NT2/D1 (cell line): Measurements from ENCODE around the gene GALNT1.

Experiments
- DNase-seq: peaks from one replicate; pipeline ENCODE4 v3.0.0-alpha.2; 2011; ENCODE audit warnings: low read depth, low spot score
- H3K27me3 ChIP-seq: 2 replicates; pipeline ENCODE4 v1.6.0; 2011; ENCODE audit warnings: mild to moderate bottlenecking; ENCODE audit not compliant: insufficient read length, insufficient read depth
- H3K36me3 ChIP-seq: 2 replicates; pipeline ENCODE4 v1.6.1; 2011; ENCODE audit warnings: mild to moderate bottlenecking, low read length, mixed read lengths; ENCODE audit not compliant: insufficient read depth, insufficient read length
- H3K4me1 ChIP-seq: 2 replicates; pipeline ENCODE4 v1.5.1; 2011; ENCODE audit not compliant: insufficient read depth, insufficient read length
- H3K4me3 ChIP-seq: 2 replicates; pipeline ENCODE4 v1.5.1; 2011; ENCODE audit warnings: low read depth; ENCODE audit not compliant: insufficient read length
- H3K9ac ChIP-seq: 2 replicates; pipeline ENCODE4 v1.6.0; 2011; ENCODE audit warnings: low read depth; ENCODE audit not compliant: insufficient read length
- H3K9me3 ChIP-seq: 2 replicates; pipeline ENCODE4 v1.5.1; 2011; ENCODE audit warnings: mild to moderate bottlenecking, low read length; ENCODE audit not compliant: insufficient read depth
- SUZ12 ChIP-seq: IDR thresholded peaks from 2 replicates; pipeline ENCODE4 v1.6.1; 2011; ENCODE audit not compliant: insufficient read length, insufficient read depth; ENCODE audit errors: extremely low read depth
- YY1 ChIP-seq: IDR thresholded peaks from 2 replicates; pipeline ENCODE4 v1.6.1; 2011; ENCODE audit not compliant: insufficient read length, insufficient read depth
- ZNF274 ChIP-seq: IDR thresholded peaks from 2 replicates; pipeline ENCODE4 v1.6.1; 2011; ENCODE audit warnings: mild to moderate bottlenecking, low read depth, low read length

The GALNT1 gene

GRCh38 chr18:35658112-35658511 lies 76.6 kb downstream of the GALNT1 start:
- H3K36me3 ChIP-seq = peaks cover 4% of the 10 kb centered on the region
- H3K4me3 ChIP-seq = no peak overlapping the region
- TF ChIP-seq ZNF274 = no peak
- TF ChIP-seq SUZ12 = no peak
- TF ChIP-seq YY1 = no peak
- no peaks in the 10 kb centered on the region for H3K9me3 ChIP-seq
- no peaks in the 10 kb centered on the region for H3K4me1 ChIP-seq
- H3K9ac ChIP-seq = no peak overlapping the region
- DNase-seq = no peak
- H3K27me3 ChIP-seq = no peaks in the 10 kb centered on the region

DNA sequence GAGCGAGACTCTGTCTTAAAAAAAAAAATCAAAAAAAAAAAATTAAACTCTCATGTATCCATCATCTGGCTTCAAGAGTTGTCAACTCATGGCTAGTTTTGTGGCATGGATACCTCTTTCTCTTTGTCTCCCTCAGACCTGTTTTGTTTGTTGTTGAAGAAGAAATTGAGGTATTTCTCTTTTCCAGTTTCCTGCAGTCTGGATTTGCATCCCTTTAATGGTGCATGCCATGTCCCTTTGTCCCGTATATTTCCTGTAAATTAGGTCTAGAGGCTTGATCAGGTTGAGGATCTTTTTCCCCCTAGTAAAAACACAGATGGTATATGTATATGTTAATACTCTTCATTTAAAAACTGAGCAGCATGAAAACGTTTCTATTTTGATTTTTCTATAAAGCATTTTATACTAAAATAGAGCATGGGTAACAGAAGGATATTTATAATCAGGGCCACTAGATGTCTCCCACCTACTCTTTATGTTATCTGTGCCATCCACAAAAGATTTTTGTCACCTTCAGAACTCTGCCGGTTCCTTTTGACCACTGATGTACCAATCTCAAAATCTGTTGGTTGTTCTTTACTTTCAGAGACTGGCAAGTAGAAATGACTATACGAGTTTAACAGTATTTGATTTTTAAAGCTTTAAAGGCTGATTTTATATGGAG lies 80.1 kb downstream of the GALNT1 start:
- DNase-seq = no peak
- Histone ChIP-seq H3K27me3 (no peaks in the 10 kb centered on the region), H3K36me3 (peaks cover 15% of the 10 kb centered on the region), H3K9ac (no peak overlapping the region), H3K4me3 (no peak overlapping the region), H3K4me1 (no peaks in the 10 kb centered on the region), H3K9me3 (no peaks in the 10 kb centered on the region)
- no peak for TF ChIP-seq SUZ12
- no peak for TF ChIP-seq ZNF274
- TF ChIP-seq YY1 = no peak

- H3K4me3 ChIP-seq = no peak overlapping the region
- no peak overlapping the region for H3K9ac ChIP-seq
- no peaks in the 10 kb centered on the region for H3K27me3 ChIP-seq
- no peak for DNase-seq
- peaks cover 7% of the 10 kb centered on the region; the same call in 1 of the 2 replicates for H3K9me3 ChIP-seq
- peaks cover 17% of the 10 kb centered on the region for H3K36me3 ChIP-seq
- no peaks in the 10 kb centered on the region for H3K4me1 ChIP-seq
- TF ChIP-seq SUZ12 = no peak
- TF ChIP-seq ZNF274 = no peak
- TF ChIP-seq YY1 = no peak
These were observed 80.9 kb downstream of the GALNT1 start for GRCh38 chr18:35662293-35663062.

DNA sequence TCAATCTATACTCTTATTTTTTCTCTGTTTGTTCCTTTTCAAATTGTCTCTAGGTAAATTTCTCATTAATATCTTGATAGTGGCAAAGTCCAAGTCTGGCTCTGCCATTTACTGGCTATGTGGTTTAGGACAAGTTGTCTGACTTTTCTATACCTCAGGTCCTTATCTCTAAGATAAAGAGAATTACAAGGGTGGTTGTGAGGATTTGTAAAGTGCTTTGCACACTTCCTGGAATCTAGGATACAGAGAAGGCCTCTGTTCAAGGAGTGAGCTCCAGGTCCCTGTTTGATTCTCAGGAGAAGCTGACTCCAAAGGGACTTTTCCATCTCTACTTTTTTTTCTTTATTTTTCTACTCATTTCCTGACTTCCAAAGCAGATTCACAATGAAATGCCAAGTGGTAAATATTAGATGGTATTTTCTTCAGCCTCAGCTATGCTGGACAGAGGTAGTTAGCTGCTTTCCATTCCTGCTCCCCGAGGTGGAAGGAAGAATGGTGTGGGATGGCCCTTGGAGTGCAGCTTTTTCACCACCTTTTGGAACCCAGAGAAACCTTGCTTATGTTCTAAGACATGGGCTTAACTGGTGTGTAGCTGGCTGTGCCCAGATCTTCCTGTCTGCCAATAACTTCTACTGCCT lies 90.5 kb downstream of the GALNT1 start:
- Histone ChIP-seq H3K36me3 (peaks cover under 1% of the 10 kb centered on the region), H3K4me1 (no peaks in the 10 kb centered on the region), H3K4me3 (no peak overlapping the region), H3K9ac (no peak overlapping the region), H3K9me3 (peaks cover 8% of the 10 kb centered on the region), H3K27me3 (no peaks in the 10 kb centered on the region)
- TF ChIP-seq ZNF274 = no peak
- TF ChIP-seq YY1 = no peak
- no peak for TF ChIP-seq SUZ12
- DNase-seq = no peak

GRCh38 chr18:35672897-35673296 lies 91.4 kb downstream of the GALNT1 start:
- TF ChIP-seq YY1 = no peak
- no peak for TF ChIP-seq SUZ12
- no peak for TF ChIP-seq ZNF274
- Histone ChIP-seq H3K27me3 (no peaks in the 10 kb centered on the region), H3K9me3 (no peaks in the 10 kb centered on the region; the same call in 1 of the 2 replicates), H3K4me3 (no peak overlapping the region), H3K9ac (no peak overlapping the region), H3K36me3 (peaks cover 4% of the 10 kb centered on the region), H3K4me1 (no peaks in the 10 kb centered on the region)
- no peak for DNase-seq

DNA sequence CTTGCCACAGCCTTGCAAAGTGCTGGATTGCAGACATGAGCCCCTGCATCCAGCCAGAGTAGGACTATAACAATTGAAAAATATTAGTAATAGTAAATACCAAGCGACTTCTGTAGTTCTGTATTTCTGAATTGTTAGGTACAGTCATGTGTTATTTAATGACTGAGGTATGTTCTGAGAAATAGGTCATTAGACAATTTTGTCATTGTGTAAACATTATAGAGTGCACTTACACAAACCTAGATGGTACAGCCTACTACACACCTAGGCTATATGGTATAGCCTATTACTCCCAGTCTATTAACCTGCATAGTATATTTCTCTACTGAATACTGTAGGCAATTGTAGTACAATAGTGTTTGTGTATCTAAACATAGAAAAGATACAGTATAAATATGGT lies 92.1 kb downstream of the GALNT1 start:
- TF ChIP-seq ZNF274 = no peak
- no peak for TF ChIP-seq YY1
- no peak for TF ChIP-seq SUZ12
- Histone ChIP-seq H3K36me3 (peaks cover 4% of the 10 kb centered on the region), H3K4me1 (no peaks in the 10 kb centered on the region), H3K9me3 (no peaks in the 10 kb centered on the region), H3K4me3 (no peak overlapping the region), H3K27me3 (no peaks in the 10 kb centered on the region), H3K9ac (no peak overlapping the region)
- DNase-seq = no peak

GRCh38 chr18:35680139-35680551 lies 98.6 kb downstream of the GALNT1 start:
- Histone ChIP-seq H3K4me1 (no peaks in the 10 kb centered on the region), H3K36me3 (peaks cover 12% of the 10 kb centered on the region), H3K27me3 (no peaks in the 10 kb centered on the region), H3K9ac (no peak overlapping the region), H3K4me3 (no peak overlapping the region), H3K9me3 (no peaks in the 10 kb centered on the region)
- no peak for TF ChIP-seq SUZ12
- DNase-seq = no peak

- Histone ChIP-seq H3K9me3 (no peaks in the 10 kb centered on the region), H3K4me1 (no peaks in the 10 kb centered on the region), H3K9ac (no peak overlapping the region), H3K27me3 (no peaks in the 10 kb centered on the region), H3K36me3 (peaks cover 16% of the 10 kb centered on the region), H3K4me3 (no peak overlapping the region)
- DNase-seq = no peak
- no peak for TF ChIP-seq SUZ12
- no peak for TF ChIP-seq YY1
- no peak for TF ChIP-seq ZNF274
These were observed 100.8 kb downstream of the GALNT1 start for GRCh38 chr18:35682281-35682867.
